GM19193 (cell line): ENCODE measurements around the gene SCAMP1.

ENCODE experiments used
- POLR2A ChIP-seq: IDR thresholded peaks from 4 replicates; pipeline ENCODE4 v1.6.1; 2011; ENCODE audit not compliant: insufficient read depth, insufficient read length; ENCODE audit errors: extremely low read depth

SCAMP1 gene

DNA sequence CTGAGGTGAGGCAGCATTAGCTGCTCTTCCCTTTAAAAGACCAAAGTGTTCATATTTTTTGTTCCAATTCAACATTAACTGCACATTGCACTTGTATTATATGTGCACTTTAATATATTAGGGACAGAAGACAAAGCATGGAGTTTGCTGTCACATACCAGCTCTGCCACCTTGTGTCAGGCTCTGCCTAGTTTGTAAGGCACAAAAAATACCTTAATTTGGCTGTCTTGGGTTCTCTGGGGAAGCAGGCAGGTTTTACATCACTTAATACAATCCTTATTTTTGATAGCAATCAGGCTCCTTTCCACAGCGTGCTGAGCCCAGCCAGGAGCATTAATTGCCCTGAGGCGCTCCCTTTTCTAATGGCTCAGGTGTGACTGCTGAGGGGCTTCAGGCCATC, 131.8 kb downstream of the SCAMP1 start:
- TF ChIP-seq POLR2A, result no peak

DNA sequence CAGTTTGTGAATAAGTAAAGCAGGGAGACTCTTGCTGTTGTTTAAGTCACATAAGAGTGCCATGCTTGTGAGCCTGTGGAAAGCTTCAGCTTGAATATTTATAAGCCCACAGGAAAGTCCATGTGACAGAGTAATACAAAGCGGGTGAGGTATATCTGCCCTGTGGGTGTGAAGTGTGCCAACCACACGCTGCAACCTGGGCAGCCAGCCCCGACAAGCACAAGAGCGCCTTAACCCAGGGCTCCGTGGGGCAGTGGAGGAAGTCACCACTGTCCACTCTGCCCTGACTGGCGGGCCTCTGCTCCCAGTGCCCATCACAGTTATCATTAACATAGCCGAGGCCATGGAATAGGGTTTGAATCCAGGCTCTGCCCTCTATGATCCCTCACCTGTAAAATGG, 132.2 kb downstream of the SCAMP1 start:
- TF ChIP-seq POLR2A, result no peak

DNA sequence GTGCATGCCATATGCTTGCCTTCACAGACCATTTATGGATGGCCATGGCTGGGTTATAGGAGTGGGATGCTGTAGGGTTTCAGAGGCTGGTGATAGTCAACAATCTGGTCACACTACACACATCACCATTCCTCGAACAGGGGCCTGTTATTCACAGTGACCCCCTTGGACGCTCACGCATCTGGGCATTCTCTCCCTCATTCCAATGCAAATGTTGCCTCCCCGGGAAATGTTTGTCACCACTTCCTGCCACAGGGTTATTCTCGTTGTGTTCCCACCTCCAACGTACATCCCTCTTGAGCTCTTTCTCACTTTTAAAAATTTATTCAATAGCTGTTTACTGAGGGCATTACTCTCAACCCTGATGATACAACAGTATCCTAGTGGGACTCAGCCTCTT, 135.4 kb downstream of the SCAMP1 start:
- no peak for TF ChIP-seq POLR2A

DNA sequence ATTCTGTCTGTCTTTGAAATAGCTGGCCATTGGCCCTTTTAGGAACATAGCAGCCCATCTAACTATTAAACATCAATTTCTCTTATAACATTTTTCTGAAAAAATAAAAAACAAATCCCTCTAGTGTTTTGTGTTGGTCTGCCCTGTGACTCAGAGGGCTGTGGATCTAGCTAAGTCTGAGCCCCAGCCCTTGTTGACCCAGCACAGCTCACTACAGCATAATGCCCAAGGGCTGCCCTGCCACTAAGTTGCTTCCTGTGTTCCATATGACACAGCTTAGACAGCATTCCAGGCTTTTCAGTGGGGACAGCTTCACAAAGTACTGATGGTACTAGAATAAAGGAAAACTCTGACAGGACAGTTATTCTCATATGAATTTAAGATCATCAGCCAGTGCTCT, 136.0 kb downstream of the SCAMP1 start:
- no peak for TF ChIP-seq POLR2A

DNA sequence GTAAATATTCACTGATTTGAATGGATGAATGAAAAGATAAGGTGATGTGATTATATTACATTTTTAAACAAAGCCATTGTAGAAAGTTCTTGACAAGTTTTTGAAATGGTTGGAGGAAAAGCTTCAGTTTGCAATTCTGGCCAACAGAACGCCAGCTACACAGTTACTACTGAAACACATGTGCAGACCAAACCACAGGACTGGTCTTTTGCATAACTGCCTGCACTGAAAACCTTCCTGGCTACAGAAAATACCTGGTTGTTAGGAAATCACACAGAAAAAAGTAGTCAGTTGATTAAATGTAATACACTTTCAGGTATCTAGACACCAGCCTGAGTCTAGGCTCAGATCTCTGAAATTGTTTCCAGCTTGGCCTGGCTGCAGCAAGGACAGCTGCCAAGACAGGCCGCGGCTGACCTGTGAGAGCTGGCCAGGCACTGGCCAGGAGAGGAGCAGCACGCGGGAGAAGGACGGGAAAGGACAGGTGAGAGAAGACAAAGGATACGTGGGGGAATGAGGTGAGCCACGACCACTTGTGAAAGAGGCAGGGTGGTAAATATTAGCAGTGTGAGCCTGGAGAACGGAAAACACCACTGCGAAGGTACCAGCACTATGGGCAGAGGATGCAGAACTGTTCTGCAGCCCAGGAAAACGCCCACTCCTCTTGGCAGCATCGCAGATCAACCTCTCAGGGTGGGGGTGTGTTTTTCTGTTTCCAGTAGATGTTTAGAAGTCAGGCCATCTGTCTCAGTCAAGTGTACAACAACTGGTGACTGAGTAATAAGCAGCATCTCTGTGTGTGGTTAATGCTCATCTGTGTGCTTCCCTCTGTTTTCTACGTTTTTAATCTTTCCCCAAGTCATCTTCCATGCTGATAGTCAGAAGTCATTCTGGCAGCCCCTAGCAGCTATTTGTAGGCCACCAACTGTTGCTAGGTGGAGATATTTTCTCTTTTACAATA, 137.4 kb downstream of the SCAMP1 start:
- no peak for TF ChIP-seq POLR2A

DNA sequence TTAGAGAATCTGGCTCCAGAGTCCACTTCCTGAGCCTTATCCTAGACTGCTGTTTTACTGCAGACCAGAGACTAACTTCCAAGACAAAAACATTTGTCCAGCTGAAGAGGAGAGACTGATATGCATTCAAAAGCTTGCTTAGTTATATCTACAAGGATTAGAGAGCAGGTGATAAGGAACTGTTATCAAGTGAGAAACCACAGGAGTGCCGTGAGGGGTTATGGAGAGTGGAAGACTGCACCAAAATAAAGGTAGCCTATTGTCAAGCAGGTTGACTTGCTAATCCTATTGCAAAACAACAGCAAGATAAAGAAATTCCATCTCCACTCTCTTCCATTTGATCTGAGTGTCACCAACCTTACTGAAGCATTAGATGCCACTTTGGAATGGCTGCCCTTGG, 139.1 kb downstream of the SCAMP1 start:
- no peak for TF ChIP-seq POLR2A

DNA sequence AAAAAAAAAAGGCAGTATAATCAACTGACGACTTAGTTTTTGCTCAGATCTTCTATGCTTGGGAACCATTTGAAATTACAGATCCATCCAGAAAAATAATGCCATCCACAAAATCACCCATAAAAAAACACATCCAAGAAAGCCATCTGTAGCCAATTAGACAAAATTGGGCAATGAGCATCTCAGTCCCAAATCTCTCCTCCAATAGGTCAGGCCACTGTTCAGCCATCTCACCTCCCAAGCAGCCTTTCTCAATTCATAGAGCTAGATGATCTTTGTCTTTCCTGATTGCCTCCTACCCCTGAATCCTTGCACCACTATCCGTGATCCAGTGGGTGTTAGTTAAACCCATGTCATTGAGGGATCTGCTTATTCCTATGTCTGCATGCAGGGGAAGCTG, 139.6 kb downstream of the SCAMP1 start:
- TF ChIP-seq POLR2A, result no peak

DNA sequence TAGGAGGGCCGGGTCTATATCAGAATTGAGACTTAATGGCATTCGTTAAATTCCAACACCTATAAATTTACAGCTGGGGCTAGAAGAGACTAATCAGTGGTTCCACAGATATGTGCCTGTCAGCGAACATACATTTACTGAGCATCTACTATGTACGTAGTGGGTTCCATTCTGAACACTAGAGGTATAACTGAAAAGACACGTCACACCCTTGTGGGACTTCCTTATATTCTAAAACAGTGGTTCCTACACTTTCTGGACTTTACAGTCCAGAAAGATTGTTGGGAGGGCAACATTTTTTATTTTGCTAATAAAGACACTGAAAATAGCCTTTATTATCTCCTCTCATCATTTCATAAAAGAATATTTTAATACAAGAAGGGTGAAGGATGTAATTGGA, 140.5 kb downstream of the SCAMP1 start:
- no peak for TF ChIP-seq POLR2A

DNA sequence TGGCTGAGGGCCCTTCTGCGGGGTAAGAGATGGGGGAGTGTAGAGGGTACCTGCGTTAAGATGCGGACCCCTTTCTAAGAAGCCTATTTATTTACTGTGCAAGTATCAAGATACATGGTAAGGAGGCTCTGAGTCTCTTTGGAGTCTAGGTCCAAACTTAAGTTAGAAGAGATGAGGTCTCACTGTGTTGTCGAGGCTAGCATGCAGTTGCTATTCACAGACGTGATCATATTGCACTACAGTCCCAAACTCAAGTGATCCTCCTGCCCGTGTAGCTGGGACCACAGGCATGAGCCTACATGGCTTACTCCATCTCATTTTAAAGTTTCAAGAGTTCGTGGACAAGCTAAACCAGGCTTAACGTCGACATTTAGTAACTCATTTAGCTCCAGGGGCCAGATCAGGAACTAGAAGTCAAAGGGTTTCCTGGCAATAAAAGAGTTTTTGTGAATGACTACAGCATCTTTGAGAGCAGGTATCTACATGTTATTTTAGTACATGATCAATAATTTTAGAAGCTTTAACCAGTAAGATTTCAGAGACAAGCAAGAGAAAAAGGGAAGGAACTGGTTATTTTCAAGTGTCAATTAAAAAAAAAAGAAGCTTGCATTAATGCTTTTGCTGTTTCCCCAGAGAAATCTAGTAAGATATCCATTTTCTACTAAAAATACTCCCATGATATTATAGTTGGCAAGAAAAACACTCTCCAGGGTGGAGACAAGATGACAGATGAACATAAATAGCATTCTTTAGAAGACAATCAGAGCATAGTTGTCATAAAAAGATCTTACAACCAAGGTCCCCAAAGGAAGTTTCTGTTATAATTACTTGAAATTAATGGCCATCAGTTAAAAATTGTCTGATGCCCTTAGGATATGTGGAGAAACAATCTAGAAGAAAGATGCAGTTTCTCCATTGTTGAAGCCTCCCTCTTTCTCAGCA, 141.3 kb downstream of the SCAMP1 start:
- no peak for TF ChIP-seq POLR2A

DNA sequence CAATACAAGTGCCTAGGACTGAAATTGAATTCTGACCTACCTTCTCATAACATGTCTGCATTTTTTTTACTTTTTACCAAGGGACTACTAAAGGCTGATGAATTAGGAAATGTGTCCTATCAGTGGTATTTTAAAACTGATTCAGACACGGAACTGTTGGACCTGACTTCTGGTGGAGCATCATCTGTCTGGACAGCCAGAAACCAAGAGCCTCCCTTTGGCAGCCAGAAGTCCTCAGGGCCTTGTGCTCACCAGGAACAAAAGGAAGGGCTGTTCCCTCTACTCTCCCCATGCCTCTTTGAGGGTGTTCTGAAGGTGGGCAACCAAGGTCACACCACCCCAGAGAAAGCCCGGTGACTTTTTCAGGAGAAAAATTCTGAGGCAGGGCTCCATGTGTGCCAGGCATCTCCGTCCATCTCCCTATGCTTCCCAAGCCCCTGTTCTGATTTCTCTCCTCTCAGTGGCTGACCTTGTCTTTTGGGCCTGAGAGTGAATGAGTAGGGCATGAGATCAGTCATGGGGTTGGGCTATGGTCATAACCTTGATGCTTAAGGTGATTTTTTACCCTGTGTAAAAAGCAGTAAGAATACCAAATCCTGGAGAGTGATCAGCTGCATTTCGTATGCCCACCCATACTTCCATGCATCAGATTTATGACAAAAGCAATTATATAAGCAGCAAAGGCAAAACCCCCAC, 143.7 kb downstream of the SCAMP1 start:
- no peak for TF ChIP-seq POLR2A

DNA sequence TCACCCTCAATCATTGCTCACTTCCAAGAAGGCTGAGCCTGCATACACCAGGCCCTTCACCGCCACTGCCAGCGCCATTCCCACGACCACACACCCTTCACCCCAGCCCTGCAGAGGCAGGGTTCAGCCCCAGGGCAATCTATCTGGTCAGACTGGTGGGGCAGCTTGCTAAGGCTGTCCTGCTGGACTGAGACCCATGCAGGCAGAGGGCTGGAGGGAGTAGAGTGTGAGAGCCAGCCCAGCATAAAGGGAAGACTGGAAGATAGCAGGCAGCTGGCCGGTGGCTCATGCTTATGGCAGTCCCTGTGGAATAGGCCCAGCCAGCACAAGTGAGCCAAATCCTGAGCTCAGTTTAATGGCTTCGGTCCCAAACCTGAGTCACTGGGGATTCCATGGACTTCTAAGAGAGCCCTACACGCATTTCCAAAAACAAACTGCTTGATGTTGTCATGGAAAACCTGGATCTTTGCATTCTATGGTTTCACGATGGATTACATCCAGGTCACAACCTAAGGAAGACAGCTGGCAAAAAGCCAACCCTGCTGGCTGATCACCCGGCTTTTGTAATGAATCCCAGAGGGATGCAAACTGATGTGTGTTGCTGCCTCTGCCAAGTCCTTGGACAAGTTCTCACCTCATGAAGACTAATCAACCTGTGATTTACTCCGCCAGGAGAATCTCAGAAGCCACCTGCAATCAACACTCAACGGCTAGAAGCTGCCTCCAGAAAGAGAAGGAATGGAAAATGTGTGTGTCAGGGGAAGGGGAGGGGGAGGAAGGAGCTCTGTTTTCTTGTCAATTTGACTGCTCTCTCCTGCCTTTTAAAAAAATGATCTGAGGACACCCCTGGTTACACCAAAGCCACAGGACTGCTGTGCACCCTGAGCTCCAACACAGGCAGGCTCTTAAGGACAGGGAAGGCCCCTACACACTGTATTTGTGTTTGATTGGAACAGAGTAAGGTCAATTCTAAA, 144.6 kb downstream of the SCAMP1 start:
- TF ChIP-seq POLR2A, result no peak

DNA sequence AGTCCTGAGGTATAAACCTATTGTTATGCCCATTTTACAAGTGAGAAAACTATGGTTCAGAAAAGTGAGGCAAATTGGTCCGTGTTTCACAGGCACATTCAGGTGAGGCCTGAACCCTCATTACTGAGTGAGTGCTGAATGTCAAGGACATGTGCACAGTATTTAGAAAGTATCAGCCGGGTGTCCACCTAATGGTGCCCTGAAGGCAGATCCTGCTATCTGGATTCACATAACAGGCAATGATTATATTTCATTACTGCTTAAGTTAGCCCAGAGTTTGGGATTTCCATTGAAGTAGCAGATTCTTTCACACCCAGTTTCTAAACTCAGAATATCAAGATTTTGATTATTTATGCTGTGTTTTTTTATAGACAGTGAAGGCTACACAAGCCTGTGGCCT, 145.4 kb downstream of the SCAMP1 start:
- TF ChIP-seq POLR2A, result no peak

DNA sequence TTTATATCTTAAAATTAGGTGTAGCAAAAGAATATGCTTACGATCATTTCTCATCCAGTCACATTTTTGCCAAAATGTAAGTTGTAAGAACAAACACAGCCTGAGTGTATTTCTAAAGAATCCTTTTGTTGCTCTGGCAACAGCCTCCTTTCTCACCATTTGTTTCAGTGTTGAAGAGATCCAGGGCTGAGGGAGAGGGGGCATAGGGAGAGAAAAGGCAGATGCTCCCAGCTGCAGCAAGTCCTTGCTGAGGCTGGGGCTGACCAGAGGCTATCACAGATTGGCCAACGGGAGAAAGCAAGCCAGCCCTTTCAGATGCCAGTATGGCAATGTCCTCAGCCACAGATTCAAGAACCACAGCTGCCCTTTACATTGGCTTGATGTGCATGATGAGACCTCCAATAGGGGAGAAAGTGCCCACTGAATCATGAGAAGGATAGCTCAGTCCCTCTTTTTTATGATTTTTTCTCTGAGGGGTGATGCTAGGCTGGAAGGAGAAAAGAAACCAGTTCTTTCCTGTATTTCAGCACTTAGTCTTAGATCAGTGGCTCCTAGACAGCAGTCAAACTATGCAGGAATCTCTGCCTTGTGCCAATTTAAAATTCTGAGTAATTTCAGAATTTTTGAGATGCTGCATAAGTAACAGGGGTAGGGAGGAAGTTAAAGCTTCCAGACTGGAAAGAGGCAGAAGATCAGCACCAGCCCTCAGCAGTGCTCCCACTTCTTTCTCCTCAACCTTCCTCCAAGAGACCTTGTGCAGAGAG, 146.0 kb downstream of the SCAMP1 start:
- TF ChIP-seq POLR2A, result no peak
